LNCaP clone FGC (cell line): ENCODE data around the gene PPM1L.

Source experiments
- DNase-seq: peaks from one replicate; pipeline ENCODE4 v3.0.0-alpha.2; 2011; ENCODE audit warnings: low read depth
- H3K4me3 ChIP-seq: 2 replicates; pipeline ENCODE4 v1.5.1; 2011; ENCODE audit warnings: mild to moderate bottlenecking, low read depth, low read length, control low read depth
- TF ChIP-seq, protein P1 (sequence below): IDR thresholded peaks from 2 replicates; pipeline ENCODE4 v1.5.1; 2012; ENCODE audit warnings: mild to moderate bottlenecking; ENCODE audit not compliant: control insufficient read depth, insufficient read depth; ENCODE audit errors: extremely low read depth

The PPM1L gene

DNA sequence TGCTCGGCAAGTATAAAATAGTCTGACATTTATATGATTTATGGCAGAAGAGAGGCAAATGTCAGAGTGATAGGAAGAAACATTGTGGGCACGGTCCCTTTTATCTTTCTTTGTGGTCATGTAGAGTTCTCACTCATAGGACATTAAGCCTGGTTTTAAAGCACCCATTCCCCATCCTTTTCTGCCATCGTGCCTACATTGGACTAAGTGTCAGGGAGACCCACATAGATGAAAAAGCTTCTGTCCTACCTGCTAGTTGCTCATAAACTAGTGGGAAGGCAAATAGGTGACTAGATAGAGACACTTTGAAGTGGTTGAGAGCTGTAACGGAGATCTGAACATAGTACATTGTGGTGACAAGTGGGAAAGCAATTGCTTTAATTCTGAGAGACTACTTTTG lies 193.4 kb downstream of the PPM1L start:
- no peak overlapping the region for H3K4me3 ChIP-seq
- TF ChIP-seq, protein P1, sequence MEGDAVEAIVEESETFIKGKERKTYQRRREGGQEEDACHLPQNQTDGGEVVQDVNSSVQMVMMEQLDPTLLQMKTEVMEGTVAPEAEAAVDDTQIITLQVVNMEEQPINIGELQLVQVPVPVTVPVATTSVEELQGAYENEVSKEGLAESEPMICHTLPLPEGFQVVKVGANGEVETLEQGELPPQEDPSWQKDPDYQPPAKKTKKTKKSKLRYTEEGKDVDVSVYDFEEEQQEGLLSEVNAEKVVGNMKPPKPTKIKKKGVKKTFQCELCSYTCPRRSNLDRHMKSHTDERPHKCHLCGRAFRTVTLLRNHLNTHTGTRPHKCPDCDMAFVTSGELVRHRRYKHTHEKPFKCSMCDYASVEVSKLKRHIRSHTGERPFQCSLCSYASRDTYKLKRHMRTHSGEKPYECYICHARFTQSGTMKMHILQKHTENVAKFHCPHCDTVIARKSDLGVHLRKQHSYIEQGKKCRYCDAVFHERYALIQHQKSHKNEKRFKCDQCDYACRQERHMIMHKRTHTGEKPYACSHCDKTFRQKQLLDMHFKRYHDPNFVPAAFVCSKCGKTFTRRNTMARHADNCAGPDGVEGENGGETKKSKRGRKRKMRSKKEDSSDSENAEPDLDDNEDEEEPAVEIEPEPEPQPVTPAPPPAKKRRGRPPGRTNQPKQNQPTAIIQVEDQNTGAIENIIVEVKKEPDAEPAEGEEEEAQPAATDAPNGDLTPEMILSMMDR: no peak
- DNase-seq: no peak

- no peak for DNase-seq
- TF ChIP-seq, protein P1: no peak
- H3K4me3 ChIP-seq: no peak overlapping the region
Observed at GRCh38 chr3:160950542-160950941, 194.5 kb downstream of the PPM1L start.

- TF ChIP-seq, protein P1: no peak
Observed at GRCh38 chr3:160950954-160951353, 194.9 kb downstream of the PPM1L start.

GRCh38 chr3:160951642-160952487 lies 195.8 kb downstream of the PPM1L start:
- no peak overlapping the region for H3K4me3 ChIP-seq
- TF ChIP-seq, protein P1: no peak
- DNase-seq: no peak

More at GRCh38 chr3:160950954-160951353, 194.9 kb downstream of the PPM1L start:
- no peak for DNase-seq
- no peak overlapping the region for H3K4me3 ChIP-seq

GRCh38 chr3:160953686-160954085 lies 197.7 kb downstream of the PPM1L start:
- TF ChIP-seq, protein P1: no peak
- H3K4me3 ChIP-seq: no peak overlapping the region
- DNase-seq: no peak

DNA sequence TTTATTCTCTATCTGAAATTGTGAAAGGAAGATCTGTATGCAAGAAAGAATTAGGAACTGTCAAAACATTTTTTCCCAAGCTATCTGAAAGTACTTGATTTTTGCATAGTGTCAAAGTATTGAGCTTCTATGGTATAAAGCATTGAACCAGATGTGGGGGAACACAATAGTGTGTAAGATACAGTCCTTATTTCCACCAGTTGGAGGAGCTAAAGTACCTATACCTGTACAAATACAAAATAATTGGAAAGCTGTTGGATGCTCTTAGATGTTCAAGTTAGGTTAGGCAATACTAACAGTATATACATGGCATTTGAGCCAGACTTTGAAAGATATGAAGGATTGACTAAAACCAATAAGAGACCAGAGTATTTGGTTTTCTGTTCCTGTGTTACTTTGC lies 200.8 kb downstream of the PPM1L start:
- H3K4me3 ChIP-seq: no peak overlapping the region
- DNase-seq: no peak
- TF ChIP-seq, protein P1: peak; percentile 40

GRCh38 chr3:160960568-160960967 lies 204.5 kb downstream of the PPM1L start:
- TF ChIP-seq, protein P1: no peak
- no peak for DNase-seq
- H3K4me3 ChIP-seq: no peak overlapping the region
